Erythroblast (primary cell): ENCODE data around the gene QPRT.
"Not testable (repeated sequence)": the region's sequence is repeated elsewhere in the genome, so short reads cannot be mapped to it uniquely, and the experiment has no call there.

Experiments used
- DNase-seq, 2 experiments: peaks; one replicate each; lab custom pipeline; 2025; lab: John Stamatoyannopoulos, UW
- GATA1 ChIP-seq: IDR thresholded peaks from 2 replicates; pipeline ENCODE4 v1.6.1; 2011; ENCODE audit warnings: low read depth, mild to moderate bottlenecking, control low read depth, low read length, moderate library complexity
- POLR2A ChIP-seq: IDR thresholded peaks from 2 replicates; pipeline ENCODE4 v1.6.1; 2011; ENCODE audit warnings: mild to moderate bottlenecking, low read length

QPRT gene

DNA sequence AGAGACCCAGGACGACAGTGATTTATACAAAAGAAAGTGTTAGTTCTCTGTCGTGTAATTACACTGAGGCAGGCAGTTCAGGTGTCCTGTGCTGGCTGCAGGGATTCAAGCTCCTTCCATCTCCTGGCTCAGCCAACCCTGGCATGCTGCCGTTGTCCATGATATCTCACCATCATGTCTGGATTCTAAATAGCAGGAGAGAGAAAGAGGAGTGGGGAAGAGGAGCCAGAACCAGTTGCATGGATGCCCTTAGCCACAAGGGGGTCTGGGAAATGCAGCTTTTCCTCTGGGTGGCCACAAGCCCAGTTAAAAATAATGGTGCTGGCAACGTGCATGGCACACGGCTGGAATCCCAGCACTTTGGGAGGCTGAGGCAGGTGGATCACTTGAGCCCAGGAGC lies 57.1 kb downstream of the QPRT start:
- no peak for DNase-seq

GRCh38 chr16:29736764-29737163 lies 57.8 kb downstream of the QPRT start:
- no peak for DNase-seq
- TF ChIP-seq POLR2A (no peak), GATA1 (no peak)

More for the DNA sequence above, 57.1 kb downstream of the QPRT start:
- TF ChIP-seq POLR2A (no peak), GATA1 (no peak)

DNA sequence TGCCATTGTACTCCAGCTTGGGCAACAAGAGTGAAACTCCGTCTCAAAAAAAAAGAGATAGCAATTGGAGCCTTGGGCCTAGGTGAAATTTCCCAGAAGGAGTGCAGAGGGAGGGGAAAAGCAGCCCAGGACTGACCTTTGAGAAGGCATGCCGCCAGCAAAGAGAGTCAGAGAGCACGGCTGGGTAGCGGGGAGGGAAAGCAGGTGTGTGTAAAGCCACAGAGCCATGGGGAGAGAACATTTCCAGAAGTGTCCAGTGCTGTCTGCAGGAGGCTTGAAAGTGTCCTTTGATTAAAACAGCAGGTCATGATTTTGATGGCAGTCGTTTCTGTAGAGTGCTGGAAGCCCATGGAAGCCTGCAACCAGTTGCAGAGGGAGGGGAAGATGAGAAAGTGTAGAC lies 58.7 kb downstream of the QPRT start:
- no peak for TF ChIP-seq POLR2A
- no peak for TF ChIP-seq GATA1
- no peak for DNase-seq

GRCh38 chr16:29738514-29738913 lies 59.5 kb downstream of the QPRT start:
- TF ChIP-seq GATA1 (no peak), POLR2A (no peak)
- DNase-seq, result no peak

DNA sequence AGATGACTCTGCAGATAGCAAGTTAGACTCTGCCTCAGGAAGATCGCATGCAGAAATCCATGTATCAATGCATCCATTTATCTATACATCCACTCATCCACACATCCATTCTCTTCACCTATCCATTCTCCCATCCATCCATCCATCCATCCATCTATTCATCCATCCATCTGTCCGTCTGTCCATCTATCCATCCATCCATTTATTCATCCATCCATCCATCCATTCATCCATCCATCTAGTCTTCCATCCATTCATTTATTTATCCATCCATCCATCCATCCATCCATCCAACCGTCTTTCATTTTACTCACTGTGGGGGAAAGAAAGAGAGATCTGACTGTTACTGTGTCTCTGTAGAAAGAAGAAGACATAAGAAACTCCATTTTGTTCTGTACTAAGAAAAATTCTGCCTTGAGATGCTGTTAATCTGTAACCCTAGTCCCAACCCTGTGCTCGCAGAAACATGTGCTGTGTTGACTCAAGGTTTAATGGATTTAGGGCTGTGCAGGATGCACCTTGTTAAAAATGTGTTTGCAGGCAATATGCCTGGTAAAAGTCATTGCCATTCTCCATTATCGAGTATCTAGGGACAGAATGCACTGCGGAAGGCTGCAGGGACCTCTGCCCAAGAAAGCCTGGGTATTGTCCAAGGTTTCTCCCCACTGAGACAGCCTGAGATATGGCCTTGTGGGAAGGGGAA lies 61.1 kb downstream of the QPRT start:
- DNase-seq, result not testable (repeated sequence)

DNA sequence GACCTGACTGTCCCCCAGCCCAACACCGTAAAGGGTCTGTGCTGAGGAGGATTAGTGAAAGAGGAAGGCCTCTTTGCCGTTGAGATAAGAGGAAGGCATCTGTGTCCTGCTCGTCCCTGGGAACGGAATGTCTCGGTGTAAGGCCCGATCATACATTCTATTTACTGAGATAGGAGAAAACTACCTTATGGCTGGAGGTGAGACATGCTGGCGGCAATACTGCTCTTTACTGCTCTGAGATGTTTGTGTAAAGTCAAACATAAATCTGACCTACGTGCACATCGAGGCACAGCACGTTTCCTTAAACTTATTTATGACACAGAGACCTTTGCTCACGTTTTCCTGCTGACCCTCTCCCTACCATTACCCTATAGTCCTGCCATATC lies 61.6 kb downstream of the QPRT start:
- not testable (repeated sequence) for DNase-seq

- TF ChIP-seq POLR2A (no peak), GATA1 (no peak)
- no peak for DNase-seq
Observed at GRCh38 chr16:29742683-29743275, 63.8 kb downstream of the QPRT start.

GRCh38 chr16:29743475-29743826 lies 64.5 kb downstream of the QPRT start:
- DNase-seq, result no peak
- TF ChIP-seq GATA1, result no peak
- no peak for TF ChIP-seq POLR2A

GRCh38 chr16:29743827-29744531 lies 65.0 kb downstream of the QPRT start:
- TF ChIP-seq GATA1, result no peak
- TF ChIP-seq POLR2A, result no peak
- no peak for DNase-seq

DNA sequence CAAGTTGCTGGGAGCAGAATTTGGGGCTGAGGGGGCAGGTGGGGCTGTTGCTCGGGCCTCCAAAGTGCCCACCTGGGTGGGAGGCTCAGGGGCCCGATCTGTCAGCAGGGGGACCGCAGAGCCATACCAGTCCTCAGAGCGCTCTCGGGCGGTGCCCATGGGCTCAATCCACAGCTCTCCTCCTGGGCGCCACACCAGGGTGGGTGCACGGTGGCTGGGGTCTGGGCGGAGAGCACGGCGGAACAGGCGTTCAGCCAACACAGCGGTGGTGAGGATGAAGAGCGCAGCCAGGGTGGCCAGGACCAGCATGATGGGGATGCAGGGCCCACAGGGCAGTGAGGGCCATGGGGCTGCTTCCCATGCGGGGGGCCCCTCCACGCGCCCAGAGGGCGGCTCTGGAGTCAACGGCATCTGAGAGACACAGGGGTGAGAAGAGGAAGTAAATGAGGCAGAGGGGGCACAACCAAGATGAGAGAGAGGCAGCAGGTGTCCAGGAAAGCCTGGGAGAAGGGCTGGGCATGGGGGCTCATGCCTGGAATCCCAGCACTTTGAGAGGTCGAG lies 65.6 kb downstream of the QPRT start:
- TF ChIP-seq POLR2A (no peak), GATA1 (no peak)
- DNase-seq, result no peak

DNA sequence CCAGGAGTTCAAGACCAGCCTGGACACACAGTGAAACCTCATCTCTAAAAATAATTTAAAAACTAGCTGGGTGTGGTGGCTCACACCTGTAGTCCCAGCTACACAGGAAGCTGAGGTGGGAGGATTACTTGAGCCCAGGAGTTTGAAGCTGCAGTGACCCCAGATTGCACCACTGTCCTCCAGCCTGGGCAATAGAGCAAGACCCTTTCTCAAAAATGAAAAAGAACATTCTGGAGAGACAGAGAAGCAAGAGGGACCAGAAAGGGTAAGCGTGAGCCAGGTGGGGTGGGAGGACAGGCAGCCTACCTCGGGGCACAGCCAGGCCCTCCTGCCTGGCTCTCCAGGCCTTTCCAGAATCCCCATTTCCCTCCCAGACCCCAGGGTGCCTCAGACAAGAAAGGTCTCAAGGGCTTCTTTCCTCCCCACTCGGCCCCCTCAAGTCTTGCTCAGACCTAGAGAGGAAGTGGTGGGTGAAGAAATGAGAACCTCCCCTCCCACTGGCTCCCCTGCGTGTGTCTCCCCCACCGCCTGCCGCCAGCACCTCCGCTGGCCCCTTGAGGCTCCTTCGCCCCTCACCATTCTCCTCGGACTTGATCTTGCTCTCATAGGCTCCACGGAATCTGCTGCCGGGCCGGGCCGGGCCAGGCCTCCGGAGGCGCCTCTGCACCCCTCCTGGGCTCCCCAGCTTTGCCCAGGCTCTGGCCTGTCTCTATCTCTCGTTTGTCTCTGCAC lies 66.3 kb downstream of the QPRT start:
- TF ChIP-seq POLR2A, result no peak
- no peak for TF ChIP-seq GATA1
- no peak for DNase-seq

DNA sequence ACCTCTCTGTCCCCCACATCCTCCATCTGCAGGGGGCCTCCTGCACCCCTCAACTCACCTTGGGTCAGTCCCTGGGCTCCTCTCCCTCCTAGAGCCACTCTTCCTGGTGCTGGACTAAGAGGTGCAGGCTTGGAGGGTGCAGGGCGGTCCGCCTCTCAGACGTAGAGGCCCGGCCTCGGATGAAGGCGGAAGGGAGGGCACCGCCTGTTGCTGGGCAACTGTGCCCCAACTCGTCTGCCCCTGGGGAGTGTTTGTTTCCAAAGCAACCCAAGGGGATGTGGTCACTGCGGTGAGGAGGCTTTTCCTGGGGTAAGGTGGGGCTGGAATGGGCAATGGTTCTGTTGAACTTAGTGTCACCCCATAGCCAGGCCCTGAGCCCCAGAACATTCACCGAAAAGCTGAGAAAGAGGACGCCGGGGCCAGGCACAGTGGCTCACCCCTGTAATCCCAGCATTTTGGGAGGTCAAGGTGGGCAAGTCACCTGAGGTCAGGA lies 66.9 kb downstream of the QPRT start, which contains the start of gene C16orf54:
Gene C16orf54, minus strand, starts transcription at position 138 of the 493 bp plus-strand sequence. CDS start 1,039 bp downstream, outside the sequence.
- no peak for DNase-seq

DNA sequence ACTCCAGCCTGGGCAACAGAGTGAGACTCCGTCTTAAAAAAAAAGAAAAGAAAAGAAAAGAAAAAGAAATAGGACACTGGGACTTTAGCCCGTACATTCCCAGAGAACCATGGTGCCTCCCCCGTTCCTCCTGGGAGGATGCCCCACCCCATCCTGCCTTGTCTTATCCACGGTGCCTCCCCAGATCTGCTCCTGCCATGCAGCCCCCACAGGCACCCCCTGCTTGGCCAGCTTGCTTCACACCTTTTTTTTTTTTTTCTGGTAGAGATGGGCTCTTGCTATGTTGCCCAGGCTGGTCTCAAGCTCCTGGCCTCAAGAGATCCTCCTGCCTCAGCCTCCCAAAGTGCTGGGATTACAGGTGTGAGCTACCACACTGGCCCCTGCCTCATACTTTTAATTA lies 67.5 kb downstream of the QPRT start:
- not testable (repeated sequence) for DNase-seq

More for the DNA sequence above, 66.9 kb downstream of the QPRT start, which contains the start of gene C16orf54:
- TF ChIP-seq POLR2A, result peak; percentile 59
- no peak for TF ChIP-seq GATA1
